IMR-90 (cell line): ENCODE results near the gene HPCAL4. TPM values are rescaled to one million over a fixed set of nuclear protein-coding genes. Genes with fewer than 3 reads are reported as not detected.

ENCODE experiments used
- ATAC-seq: fragments of 200-7000 bp; cut with Tn5 transposase; 2 replicates; pipeline ENCODE4 v1.9.1; 2020; ENCODE audit warnings: low read depth, mild to moderate bottlenecking, moderate library complexity
- BruUV-seq: library from RNA; stranded (reverse); fragments of 400-500 nt; replicated peaks from 2 replicates; lab custom pipeline; 2021; lab: Mats Ljungman, UMichigan
- CTCF ChIA-PET: fragments of 300-600 bp; formaldehyde crosslinking; extraction: SDS; loops from one replicate; lab custom pipeline; 2021; ENCODE audit warnings: antibody characterized with exemption; lab: Yijun Ruan, JAX
- POLR2A ChIA-PET: fragments of 300-600 bp; sonication (Branson Sonifier 250); formaldehyde crosslinking; loops from one replicate; lab custom pipeline; 2022; ENCODE audit warnings: antibody characterized with exemption; ENCODE audit not compliant: unreplicated experiment; lab: Charles Lee
- DNase-seq: peaks from one replicate; pipeline ENCODE4 v3.0.0; 2013
- H2AFZ ChIP-seq: replicated peaks from 2 replicates; pipeline ENCODE3; 2013; ENCODE audit warnings: low read length, mild to moderate bottlenecking; ENCODE audit not compliant: poor library complexity
- H2AK5ac ChIP-seq: 2 replicates; pipeline ENCODE4 v1.6.1; 2013; ENCODE audit warnings: low read depth, low read length, inconsistent platforms
- H2AK9ac ChIP-seq: replicated peaks from 2 replicates; pipeline ENCODE3; 2013; ENCODE audit warnings: mild to moderate bottlenecking, low read depth, low read length, moderate library complexity; ENCODE audit not compliant: poor library complexity
- H2BK120ac ChIP-seq: 2 replicates; pipeline ENCODE4 v1.6.1; 2013; ENCODE audit warnings: low read depth, low read length, inconsistent platforms
- H2BK15ac ChIP-seq: 3 replicates; pipeline ENCODE4 v1.6.1; 2013; ENCODE audit warnings: low read depth, low read length, inconsistent platforms
- H2BK20ac ChIP-seq: 2 replicates; pipeline ENCODE4 v1.6.1; 2013; ENCODE audit warnings: low read depth, mild to moderate bottlenecking, inconsistent platforms, low read length, moderate library complexity
- H2BK5ac ChIP-seq: 2 replicates; pipeline ENCODE4 v1.6.1; 2013; ENCODE audit warnings: mild to moderate bottlenecking, low read depth, low read length, inconsistent platforms; ENCODE audit not compliant: poor library complexity, severe bottlenecking
- H3K14ac ChIP-seq: replicated peaks from 2 replicates; pipeline ENCODE4 v1.6.1; 2013; ENCODE audit warnings: low read depth, low read length, inconsistent platforms
- H3K18ac ChIP-seq: 2 replicates; pipeline ENCODE4 v1.6.1; 2013; ENCODE audit warnings: low read depth, low read length, control low read depth
- H3K23ac ChIP-seq: 2 replicates; pipeline ENCODE4 v1.6.1; 2013; ENCODE audit warnings: low read depth, low read length, inconsistent platforms
- H3K27ac ChIP-seq: 2 replicates; pipeline ENCODE4 v1.5.1; 2013; ENCODE audit warnings: mild to moderate bottlenecking, control low read depth, low read length; ENCODE audit not compliant: insufficient read depth
- H3K27me3 ChIP-seq: 2 replicates; pipeline ENCODE4 v1.6.1; 2013; ENCODE audit warnings: low read length; ENCODE audit not compliant: control insufficient read depth, insufficient read depth
- H3K36me3 ChIP-seq: 2 replicates; pipeline ENCODE4 v1.6.1; 2013; ENCODE audit warnings: low read length, mixed read lengths; ENCODE audit not compliant: control insufficient read depth, insufficient read depth
- H3K4ac ChIP-seq: 2 replicates; pipeline ENCODE4 v1.6.1; 2013; ENCODE audit warnings: low read depth, low read length, inconsistent platforms
- H3K4me1 ChIP-seq: 2 replicates; pipeline ENCODE4 v1.6.1; 2013; ENCODE audit warnings: low read length, mixed read lengths; ENCODE audit not compliant: control insufficient read depth, insufficient read depth
- H3K4me2 ChIP-seq: 2 replicates; pipeline ENCODE4 v1.6.1; 2013; ENCODE audit warnings: low read depth, mild to moderate bottlenecking, control low read depth, low read length, moderate library complexity
- H3K4me3 ChIP-seq: 2 replicates; pipeline ENCODE4 v1.5.1; 2013; ENCODE audit warnings: low read depth, mild to moderate bottlenecking, control low read depth, low read length, moderate library complexity; ENCODE audit not compliant: insufficient read depth
- H3K56ac ChIP-seq: 2 replicates; pipeline ENCODE4 v1.6.1; 2013; ENCODE audit warnings: low read length, inconsistent platforms; ENCODE audit not compliant: insufficient read depth; ENCODE audit errors: extremely low read depth
- H3K79me1 ChIP-seq, 2 experiments: 2 replicates each; pipeline ENCODE4 v1.6.1; 2013; ENCODE audit warnings: low read length in 2 of 2, inconsistent platforms in 1 of 2, low read depth in 1 of 2
- H3K9ac ChIP-seq: 2 replicates; pipeline ENCODE4 v1.6.1; 2013; ENCODE audit warnings: low read depth, low read length, control low read depth
- H3K9me1 ChIP-seq: 2 replicates; pipeline ENCODE4 v1.6.1; 2013; ENCODE audit warnings: low read length, inconsistent platforms; ENCODE audit not compliant: insufficient read depth
- H3K9me3 ChIP-seq: 2 replicates; pipeline ENCODE4 v1.6.1; 2013; ENCODE audit warnings: low read length; ENCODE audit not compliant: control insufficient read depth, insufficient read depth
- H4K20me1 ChIP-seq: 2 replicates; pipeline ENCODE4 v1.6.1; 2013; ENCODE audit warnings: low read length, inconsistent platforms; ENCODE audit not compliant: insufficient read depth
- H4K5ac ChIP-seq: 2 replicates; pipeline ENCODE4 v1.6.1; 2013; ENCODE audit warnings: mild to moderate bottlenecking, low read depth, low read length, control low read depth
- H4K8ac ChIP-seq, 2 experiments: 2 replicates each; pipeline ENCODE4 v1.6.1; 2013; ENCODE audit warnings: low read depth in 2 of 2, low read length in 2 of 2, control low read depth in 1 of 2, inconsistent platforms in 1 of 2
- H4K91ac ChIP-seq: 2 replicates; pipeline ENCODE4 v1.6.1; 2013; ENCODE audit warnings: low read depth, low read length, inconsistent platforms; ENCODE audit not compliant: insufficient read depth
- BHLHE40 ChIP-seq: fragments of 150-350 bp; IDR thresholded peaks from 2 replicates; pipeline ENCODE4 v1.6.1; 2016; ENCODE audit warnings: mild to moderate bottlenecking, low read depth, low read length
- CHD1 ChIP-seq: IDR thresholded peaks from 2 replicates; pipeline ENCODE4 v1.6.1; 2012; ENCODE audit warnings: low read depth, low read length, improper control_type of control experiment
- CTCF ChIP-seq: conservative IDR thresholded peaks from 2 replicates; pipeline ENCODE4 v1.5.1; 2012; ENCODE audit warnings: mild to moderate bottlenecking, low read depth, low read length, improper control_type of control experiment
- MAFK ChIP-seq: IDR thresholded peaks from 2 replicates; pipeline ENCODE4 v1.6.1; 2012; ENCODE audit warnings: low read depth, low read length, improper control_type of control experiment
- MXI1 ChIP-seq: IDR thresholded peaks from 2 replicates; pipeline ENCODE4 v1.6.1; 2012; ENCODE audit warnings: low read depth, mild to moderate bottlenecking, low read length, moderate library complexity, borderline replicate concordance
- NFE2L2 ChIP-seq: fragments of 150-350 bp; IDR thresholded peaks from 2 replicates; pipeline ENCODE4 v1.6.1; 2016; ENCODE audit warnings: low read depth, mild to moderate bottlenecking, low read length
- RAD21 ChIP-seq: IDR thresholded peaks from 2 replicates; pipeline ENCODE4 v1.6.1; 2012; ENCODE audit warnings: low read length, improper control_type of control experiment
- RCOR1 ChIP-seq: IDR thresholded peaks from 2 replicates; pipeline ENCODE4 v1.6.1; 2012; ENCODE audit warnings: mild to moderate bottlenecking, low read length, improper control_type of control experiment; ENCODE audit not compliant: insufficient replicate concordance
- WGBS, 2 experiments: methylation state at CpG; one replicate each; pipeline versions ENCODE4 v1.1.5 to v1.1.7; 2013; ENCODE audit warnings: missing lambda C conversion rate in 2 of 2; ENCODE audit not compliant: insufficient read length in 1 of 2; ENCODE audit errors: extremely low coverage in 2 of 2; 5-methylcytosine and 5-hydroxymethylcytosine counted together
- dilution Hi-C: fragments of 300-500 bp; cut with HindIII; formaldehyde crosslinking; loops from one replicate; pipeline ENCODE4 v1.14.3; 2018; ENCODE audit warnings: low sequenced_read_pairs; ENCODE audit not compliant: unreplicated experiment
- in situ Hi-C: fragments of 300-500 bp; cut with MboI; formaldehyde crosslinking; loops from 3 replicates; pipeline ENCODE4 v1.14.3; 2019; ENCODE audit warnings: low sequenced_read_pairs, inconsistent platforms, mixed read lengths
- intact Hi-C: fragments of 100-400 bp; cut with micrococcal nuclease; formaldehyde crosslinking; loops from 2 replicates; pipeline ENCODE4 v1.10.0; 2022
- polyA plus RNA-seq, 3 experiments: library from polyadenylated mRNA; depleted of rRNA; stranded (reverse); fragments of >200 nt; gene quantifications; 2 replicates each; pipeline ENCODE4 v1.2.3, GENCODE V29; 2012; ENCODE audit warnings: low replicate concordance in 1 of 3
- total RNA-seq: library from RNA; depleted of rRNA; stranded (reverse); fragments of >200 nt; gene quantifications from 2 replicates; pipeline ENCODE4 v1.2.3, GENCODE V29; 2012

The HPCAL4 gene
- total and polyA plus RNA-seq, 2 of the 4 experiments (the other 2 are of a cell fraction), result 0.02 TPM; not detected in 1

GRCh38 chr1:39675220-39675619, 16.0 kb downstream of the HPCAL4 start:
- intact Hi-C loops (no loop called here), dilution Hi-C loops (no loop called here), in situ Hi-C loops (no loop called here)
- no peak overlapping the region for H3K4me2 ChIP-seq
- no peaks in the 10 kb centered on the region for H4K20me1 ChIP-seq
- no peaks in the 10 kb centered on the region for H3K36me3 ChIP-seq
- no peak overlapping the region for H2BK15ac ChIP-seq
- no peak overlapping the region for H2AK5ac ChIP-seq
- H2AK9ac ChIP-seq, result no peak overlapping the region
- H3K9ac ChIP-seq, result no peak overlapping the region
- WGBS, 2 experiments, result no CpG with 5 or more reads among the region's 1 CpG
- H2BK120ac ChIP-seq, result no peak overlapping the region
- no peak overlapping the region for H2AFZ ChIP-seq
- no peaks in the 10 kb centered on the region for H3K79me1 ChIP-seq
- POLR2A ChIA-PET, result interaction anchor here (0.6 kb wide), 1 partner anchor 9 kb away, joined by 5 read pairs; no protein-coding TSS in a partner anchor
- no peak for DNase-seq
- no peak overlapping the region for H4K91ac ChIP-seq
- no peak overlapping the region for H3K23ac ChIP-seq
- H3K4me1 ChIP-seq, result no peaks in the 10 kb centered on the region; the same call in 1 of the 2 replicates
- CTCF ChIA-PET, result no interaction called here
- no peak overlapping the region for H4K5ac ChIP-seq
- no peak for TF ChIP-seq NFE2L2
- no peak for TF ChIP-seq BHLHE40
- TF ChIP-seq CTCF, result no peak
- no peak for TF ChIP-seq RAD21
- TF ChIP-seq MAFK, result no peak
- TF ChIP-seq MXI1, result no peak
- no peak for TF ChIP-seq RCOR1
- TF ChIP-seq CHD1, result no peak
- no peak for ATAC-seq
- BruUV-seq, result no TSS peak
- H3K27me3 ChIP-seq, result peaks cover 75% of the 10 kb centered on the region
- no peak overlapping the region for H3K14ac ChIP-seq
- no peak overlapping the region for H3K56ac ChIP-seq
- H2BK20ac ChIP-seq, result no peak overlapping the region
- H4K8ac ChIP-seq, result no peak overlapping the region
- H3K4ac ChIP-seq, result no peak overlapping the region
- H3K18ac ChIP-seq, result no peak overlapping the region
- peaks cover 4% of the 10 kb centered on the region; the same call in 1 of the 2 replicates for H3K9me1 ChIP-seq
- no peaks in the 10 kb centered on the region; the same call in 1 of the 2 replicates for H3K9me3 ChIP-seq
- H3K27ac ChIP-seq, result no peak overlapping the region
- H2BK5ac ChIP-seq, result no peak overlapping the region
- H3K4me3 ChIP-seq, result no peak overlapping the region
